GM06990 (cell line): ENCODE results near the gene KNG1.
A peak's percentile ranks its signal among the peaks of the same experiment; 100 is the strongest.

Experiments used
- DNase-seq: peaks from one replicate; pipeline ENCODE4 v3.0.0-alpha.2; 2011; ENCODE audit not compliant: insufficient read length; ENCODE audit errors: extremely low read depth
- H3K27me3 ChIP-seq: replicated peaks from 2 replicates; pipeline ENCODE4 v1.6.0; 2011; ENCODE audit warnings: low read length; ENCODE audit not compliant: control insufficient read depth, insufficient read depth
- H3K36me3 ChIP-seq: 2 replicates; pipeline ENCODE4 v1.5.1; 2011; ENCODE audit warnings: low read length; ENCODE audit not compliant: control insufficient read depth, insufficient read depth
- H3K4me3 ChIP-seq: replicated peaks from 2 replicates; pipeline ENCODE4 v1.5.1; 2011; ENCODE audit warnings: low read depth, mild to moderate bottlenecking, control low read depth, low read length
- TF ChIP-seq, protein P1 (sequence below): IDR thresholded peaks from 2 replicates; pipeline ENCODE4 v1.5.1; 2011; ENCODE audit warnings: low read length, control low read depth, mild to moderate bottlenecking, inconsistent platforms; ENCODE audit not compliant: insufficient read depth, poor library complexity, severe bottlenecking

Gene KNG1

DNA sequence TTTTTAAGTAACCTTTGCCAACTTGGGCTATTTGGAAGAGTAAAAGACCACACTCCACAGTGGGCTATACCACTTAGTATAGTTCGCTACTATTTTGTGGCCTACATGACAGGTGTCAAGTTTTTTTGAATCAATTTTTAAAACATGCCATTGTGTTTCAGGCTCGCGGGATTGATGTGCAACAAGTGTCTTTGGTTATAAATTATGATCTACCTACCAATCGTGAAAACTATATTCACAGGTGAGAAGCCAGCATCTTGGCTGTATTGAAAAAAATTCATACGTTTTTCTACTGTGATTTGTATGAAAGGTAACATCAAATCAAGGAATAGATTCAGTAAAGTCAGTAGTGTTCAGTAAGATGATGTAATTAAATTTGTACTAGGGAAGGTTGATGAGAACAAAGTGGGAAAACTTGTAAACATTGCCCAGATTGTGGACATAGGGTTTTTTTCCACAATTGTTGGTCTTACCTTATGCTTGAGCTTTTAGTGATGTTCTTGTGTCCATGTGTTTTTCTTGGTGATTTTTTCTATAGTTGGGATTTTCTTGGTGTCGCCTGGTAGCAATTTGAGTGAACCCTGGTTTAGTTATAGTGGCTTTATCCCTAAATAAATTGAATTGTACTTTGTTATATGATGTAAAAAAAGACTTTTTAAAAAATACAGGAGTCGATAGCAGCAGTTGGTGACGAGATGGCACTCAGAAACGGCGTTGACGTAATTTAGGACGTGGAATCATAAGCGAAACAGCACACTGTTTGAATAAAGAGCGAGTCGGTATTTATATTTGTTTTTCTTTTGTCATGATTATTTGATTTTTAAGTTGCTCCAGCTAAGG is 70.7 kb downstream of the KNG1 start:
- H3K36me3 ChIP-seq = peaks cover 34% of the 10 kb centered on the region
- TF ChIP-seq, protein P1, sequence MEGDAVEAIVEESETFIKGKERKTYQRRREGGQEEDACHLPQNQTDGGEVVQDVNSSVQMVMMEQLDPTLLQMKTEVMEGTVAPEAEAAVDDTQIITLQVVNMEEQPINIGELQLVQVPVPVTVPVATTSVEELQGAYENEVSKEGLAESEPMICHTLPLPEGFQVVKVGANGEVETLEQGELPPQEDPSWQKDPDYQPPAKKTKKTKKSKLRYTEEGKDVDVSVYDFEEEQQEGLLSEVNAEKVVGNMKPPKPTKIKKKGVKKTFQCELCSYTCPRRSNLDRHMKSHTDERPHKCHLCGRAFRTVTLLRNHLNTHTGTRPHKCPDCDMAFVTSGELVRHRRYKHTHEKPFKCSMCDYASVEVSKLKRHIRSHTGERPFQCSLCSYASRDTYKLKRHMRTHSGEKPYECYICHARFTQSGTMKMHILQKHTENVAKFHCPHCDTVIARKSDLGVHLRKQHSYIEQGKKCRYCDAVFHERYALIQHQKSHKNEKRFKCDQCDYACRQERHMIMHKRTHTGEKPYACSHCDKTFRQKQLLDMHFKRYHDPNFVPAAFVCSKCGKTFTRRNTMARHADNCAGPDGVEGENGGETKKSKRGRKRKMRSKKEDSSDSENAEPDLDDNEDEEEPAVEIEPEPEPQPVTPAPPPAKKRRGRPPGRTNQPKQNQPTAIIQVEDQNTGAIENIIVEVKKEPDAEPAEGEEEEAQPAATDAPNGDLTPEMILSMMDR = no peak
- no peaks in the 10 kb centered on the region for H3K27me3 ChIP-seq
- DNase-seq = no peak
- peak overlapping the region; percentile 100 for H3K4me3 ChIP-seq

GRCh38 chr3:186788482-186789370 is 71.6 kb downstream of the KNG1 start:
- H3K4me3 ChIP-seq = peak overlapping the region; percentile 16; the same call in 1 of the 2 replicates
- no peak for DNase-seq

GRCh38 chr3:186789554-186790260 is 72.5 kb downstream of the KNG1 start:
- Histone ChIP-seq H3K36me3 (peaks cover 27% of the 10 kb centered on the region), H3K27me3 (no peaks in the 10 kb centered on the region), H3K4me3 (no peak overlapping the region)
- TF ChIP-seq, protein P1 = no peak
- no peak for DNase-seq

More at GRCh38 chr3:186788482-186789370, 71.6 kb downstream of the KNG1 start:
- H3K27me3 ChIP-seq = no peaks in the 10 kb centered on the region
- peaks cover 34% of the 10 kb centered on the region for H3K36me3 ChIP-seq
- TF ChIP-seq, protein P1 = no peak

DNA sequence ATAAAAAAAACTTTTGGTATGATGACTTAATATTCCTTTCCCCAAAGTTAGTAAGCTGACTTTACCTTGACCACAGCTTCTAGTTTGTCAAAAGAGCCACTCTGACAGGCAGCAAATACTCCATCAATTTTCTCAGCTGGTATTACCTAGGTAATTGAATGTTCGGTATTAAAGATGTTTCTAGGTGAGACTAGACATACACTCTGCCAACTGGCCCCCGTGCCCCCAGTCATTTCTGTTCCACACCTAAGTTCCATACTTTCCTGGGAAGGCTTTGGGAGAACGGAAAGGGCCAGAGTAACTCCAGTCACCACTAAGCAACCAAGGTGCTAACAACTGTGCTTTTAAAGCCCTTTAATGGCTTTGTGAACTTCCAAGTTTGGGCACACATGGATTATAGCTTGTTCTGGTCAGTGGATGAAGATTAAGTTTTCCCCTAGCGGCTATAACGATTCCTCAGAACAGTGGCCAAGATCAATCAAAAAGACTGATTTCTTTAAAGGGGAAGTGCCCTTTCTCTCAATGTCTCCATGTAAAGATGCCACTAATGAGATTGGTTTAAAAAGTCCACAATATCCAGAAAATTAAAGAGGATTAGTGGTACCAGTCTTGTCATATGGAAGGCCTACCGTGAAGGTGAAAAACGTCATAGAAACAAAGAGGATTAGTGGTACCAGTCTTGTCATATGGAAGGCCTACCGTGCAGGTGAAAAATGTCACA is 73.3 kb downstream of the KNG1 start:
- peak; percentile 28 for DNase-seq

More for the DNA sequence above, 73.3 kb downstream of the KNG1 start:
- Histone ChIP-seq H3K4me3 (no peak overlapping the region), H3K27me3 (no peaks in the 10 kb centered on the region), H3K36me3 (peaks cover 22% of the 10 kb centered on the region)
- TF ChIP-seq, protein P1 = peak; percentile 10
